VCaP (cell line): ENCODE measurements around the gene HEXA.

Experiments
- H3K27ac ChIP-seq: fragments of 450-650 bp; 2 replicates; pipeline ENCODE4 v1.5.1; 2017
- CTCF ChIP-seq: fragments of 450-650 bp; conservative IDR thresholded peaks from 2 replicates; pipeline ENCODE4 v1.5.1; 2017; ENCODE audit warnings: mild to moderate bottlenecking, moderate library complexity

Gene HEXA

GRCh38 chr15:72319360-72319984, 56.3 kb downstream of the HEXA start:
- no peak for TF ChIP-seq CTCF
- H3K27ac ChIP-seq: peak overlapping the region; percentile 75

GRCh38 chr15:72318408-72318942, 57.3 kb downstream of the HEXA start:
- H3K27ac ChIP-seq: peak overlapping the region; percentile 75
- TF ChIP-seq CTCF: no peak

GRCh38 chr15:72315706-72316370, 60.0 kb downstream of the HEXA start:
- no peak for TF ChIP-seq CTCF
- no peak overlapping the region for H3K27ac ChIP-seq

GRCh38 chr15:72313881-72314280, 61.9 kb downstream of the HEXA start:
- H3K27ac ChIP-seq: no peak overlapping the region
- TF ChIP-seq CTCF: no peak

GRCh38 chr15:72313448-72313840, 62.4 kb downstream of the HEXA start:
- no peak overlapping the region for H3K27ac ChIP-seq
- TF ChIP-seq CTCF: no peak

- TF ChIP-seq CTCF: peak; percentile 96
- H3K27ac ChIP-seq: no peak overlapping the region
Measured at GRCh38 chr15:72312605-72313447, 63.0 kb downstream of the HEXA start.

- no peak for TF ChIP-seq CTCF
- no peak overlapping the region for H3K27ac ChIP-seq
Measured at GRCh38 chr15:72307026-72307425, 68.8 kb downstream of the HEXA start.
